HCT116 (cell line): ENCODE measurements around the gene LSM4. TPM values are rescaled to one million over a fixed set of nuclear protein-coding genes. Genes with fewer than 3 reads are reported as not detected.

Experiments used
- ATAC-seq: fragments of 200-7000 bp; cut with Tn5 transposase; 2 replicates; pipeline ENCODE4 v1.9.1; 2020; ENCODE audit warnings: mild to moderate bottlenecking, moderate library complexity
- BruUV-seq: library from RNA; stranded (reverse); fragments of 400-500 nt; replicated peaks from 2 replicates; lab custom pipeline; 2021; lab: Mats Ljungman, UMichigan
- CTCF ChIA-PET: fragments of 300-600 bp; sonication (Branson Sonifier 250); formaldehyde crosslinking; loops from one replicate; lab custom pipeline; 2021; ENCODE audit warnings: antibody characterized with exemption; lab: Charles Lee
- POLR2A ChIA-PET: fragments of 300-600, 350-600 bp; sonication (Branson Sonifier 250); formaldehyde crosslinking; loops from one replicate; lab custom pipeline; 2021; ENCODE audit warnings: antibody characterized with exemption; lab: Charles Lee
- RAD21 ChIA-PET, 2 experiments: fragments of 300-600 bp; sonication (Branson Sonifier 250); formaldehyde crosslinking; loops; one replicate each; lab custom pipeline; 2023; ENCODE audit warnings: low total read pairs in 2 of 2; ENCODE audit not compliant: uncharacterized antibody in 2 of 2, unreplicated experiment in 2 of 2, low non-redundant PET in 1 of 2; lab: Charles Lee
- DNase-seq: peaks from one replicate; pipeline ENCODE4 v3.0.0-alpha.2; 2010; ENCODE audit warnings: low read depth, low spot score
- H2AFZ ChIP-seq: fragments of 200-600 bp; shearing (Covaris generic), sonication (generic); 2 replicates; pipeline ENCODE4 v1.6.1; 2017; ENCODE audit warnings: low read depth, mixed run types, mixed read lengths, antibody characterized with exemption, low read length; ENCODE audit not compliant: poor library complexity, severe bottlenecking
- H3K27ac ChIP-seq: 2 replicates; pipeline ENCODE4 v1.5.1; 2012; ENCODE audit warnings: low read depth, low read length
- H3K27me3 ChIP-seq: fragments of 200-600 bp; sonication (generic); 2 replicates; pipeline ENCODE4 v1.6.1; 2016; ENCODE audit warnings: mixed run types, low read length, mixed read lengths; ENCODE audit not compliant: insufficient read depth
- H3K36me3 ChIP-seq, 2 experiments: fragments of 200-500 bp in 1 of 2; fragments of 200-600 bp in 1 of 2; sonication (Bioruptor generic) in 1 of 2; sonication (generic) in 1 of 2; 2 replicates each; pipeline versions ENCODE4 v1.5.1 to v1.6.1; 2014 to 2016; ENCODE audit warnings: low read length in 2 of 2, inconsistent platforms in 1 of 2, mixed read lengths in 1 of 2, mixed run types in 1 of 2; ENCODE audit not compliant: insufficient read depth in 2 of 2, control insufficient read depth in 1 of 2
- H3K4me1 ChIP-seq, 2 experiments: fragments of 200-600 bp in 1 of 2; sonication (generic) in 1 of 2; 2 replicates each; pipeline versions ENCODE4 v1.5.1 to v1.6.1; 2012 to 2017; ENCODE audit warnings: low read length in 2 of 2, inconsistent platforms in 1 of 2, mild to moderate bottlenecking in 1 of 2, mixed read lengths in 1 of 2, mixed run types in 1 of 2, moderate library complexity in 1 of 2; ENCODE audit not compliant: insufficient read depth in 2 of 2, control insufficient read depth in 1 of 2
- H3K4me2 ChIP-seq: fragments of 200-600 bp; sonication (generic); 2 replicates; pipeline ENCODE4 v1.6.1; 2017; ENCODE audit warnings: mixed run types, low read length, mixed read lengths
- H3K4me3 ChIP-seq, 2 experiments: fragments of 200-600 bp in 1 of 2; sonication (generic) in 1 of 2; replicated peaks in 1 of 2; 2 replicates each; pipeline ENCODE4 v1.5.1; 2011 to 2016; ENCODE audit warnings: low read length in 2 of 2, control low read depth in 1 of 2, low read depth in 1 of 2, mild to moderate bottlenecking in 1 of 2, mixed read lengths in 1 of 2, mixed run types in 1 of 2
- H3K79me2 ChIP-seq: fragments of 200-600 bp; sonication (generic); 2 replicates; pipeline ENCODE4 v1.6.1; 2017; ENCODE audit warnings: mild to moderate bottlenecking, mixed run types, low read length, moderate library complexity, mixed read lengths; ENCODE audit not compliant: insufficient read depth
- H3K9ac ChIP-seq: fragments of 200-600 bp; sonication (generic); 2 replicates; pipeline ENCODE4 v1.6.1; 2016; ENCODE audit warnings: low read length, mixed read lengths
- H3K9me2 ChIP-seq: fragments of 200-600 bp; sonication (generic), shearing (Covaris generic); 2 replicates; pipeline ENCODE4 v1.6.1; 2017; ENCODE audit warnings: mixed run types, mild to moderate bottlenecking, moderate library complexity; ENCODE audit not compliant: insufficient read depth
- H3K9me3 ChIP-seq, 2 experiments: fragments of 200-500 bp in 1 of 2; fragments of 200-600 bp in 1 of 2; sonication (Bioruptor generic) in 1 of 2; sonication (generic) in 1 of 2; 2 replicates each; pipeline ENCODE4 v1.6.1; 2014 to 2017; ENCODE audit warnings: low read length in 2 of 2, mixed read lengths in 2 of 2, inconsistent platforms in 1 of 2, low read depth in 1 of 2, mild to moderate bottlenecking in 1 of 2, mixed run types in 1 of 2, moderate library complexity in 1 of 2; ENCODE audit not compliant: control insufficient read depth in 1 of 2, insufficient read depth in 1 of 2
- H4K20me1 ChIP-seq: fragments of 200-600 bp; sonication (generic), shearing (Covaris generic); 2 replicates; pipeline ENCODE4 v1.6.1; 2017; ENCODE audit warnings: mixed run types, mild to moderate bottlenecking, moderate library complexity; ENCODE audit not compliant: insufficient read depth
- ATF3 ChIP-seq: IDR thresholded peaks from 2 replicates; pipeline ENCODE4 v1.6.1; 2012
- EGR1 ChIP-seq: IDR thresholded peaks from 2 replicates; pipeline ENCODE4 v1.6.1; 2012; ENCODE audit warnings: low read depth
- EZH2 ChIP-seq: fragments of 200-600 bp; sonication (generic); IDR thresholded peaks from 2 replicates; pipeline ENCODE4 v1.6.1; 2017; ENCODE audit warnings: antibody characterized with exemption, mixed run types
- EZH2phosphoT487 ChIP-seq: fragments of 200-600 bp; IDR thresholded peaks from 2 replicates; pipeline ENCODE4 v1.6.1; 2018; ENCODE audit warnings: antibody characterized with exemption, borderline replicate concordance
- MAX ChIP-seq: IDR thresholded peaks from 2 replicates; pipeline ENCODE4 v1.6.1; 2012
- POLR2A ChIP-seq: IDR thresholded peaks from 2 replicates; pipeline ENCODE4 v1.7.0; 2011; ENCODE audit warnings: borderline replicate concordance; ENCODE audit not compliant: insufficient read depth, insufficient read length; ENCODE audit errors: extremely low read depth
- POLR2AphosphoS5 ChIP-seq: IDR thresholded peaks from 2 replicates; pipeline ENCODE4 v1.6.1; 2011; ENCODE audit warnings: mild to moderate bottlenecking, low read depth, low read length, moderate library complexity
- RAD21 ChIP-seq: IDR thresholded peaks from 2 replicates; pipeline ENCODE4 v1.6.1; 2012; ENCODE audit warnings: low read depth, mild to moderate bottlenecking
- REST ChIP-seq: IDR thresholded peaks from 2 replicates; pipeline ENCODE4 v1.6.1; 2012; ENCODE audit warnings: low read depth
- SIN3A ChIP-seq: IDR thresholded peaks from 2 replicates; pipeline ENCODE4 v1.6.1; 2012; ENCODE audit warnings: low read depth
- SP1 ChIP-seq: IDR thresholded peaks from 2 replicates; pipeline ENCODE4 v1.6.1; 2012; ENCODE audit warnings: low read depth
- SRF ChIP-seq: IDR thresholded peaks from 2 replicates; pipeline ENCODE4 v1.6.1; 2012; ENCODE audit warnings: low read depth
- YY1 ChIP-seq: IDR thresholded peaks from 2 replicates; pipeline ENCODE4 v1.6.1; 2011; ENCODE audit warnings: low read length, low read depth, moderate library complexity, mild to moderate bottlenecking; ENCODE audit not compliant: insufficient replicate concordance; ENCODE audit errors: extremely low read depth
- ZBTB33 ChIP-seq: IDR thresholded peaks from 2 replicates; pipeline ENCODE4 v1.6.1; 2011; ENCODE audit warnings: mild to moderate bottlenecking, low read length, moderate library complexity; ENCODE audit not compliant: insufficient replicate concordance; ENCODE audit errors: extremely low read depth
- ZNF274 ChIP-seq: fragments of 200-500 bp; sonication (Bioruptor generic); IDR thresholded peaks from 2 replicates; pipeline ENCODE4 v1.6.1; 2014; ENCODE audit warnings: mild to moderate bottlenecking, low read depth, low read length, inconsistent platforms
- intact Hi-C: fragments of 100-400 bp; cut with micrococcal nuclease; formaldehyde crosslinking; loops from 2 replicates; pipeline ENCODE4 v1.10.0; 2022
- total RNA-seq: library from RNA; stranded (reverse); gene quantifications from one replicate; pipeline ENCODE4 v1.2.1, GENCODE V29; 2021; ENCODE audit not compliant: unreplicated experiment

LSM4 gene
- total RNA-seq, 1 experiment from 2014 or later = 400 TPM

GRCh38 chr19:18322759-18323460 lies at the start of gene LSM4 (continued):
- TF ChIP-seq YY1 (peak; percentile 67), ATF3 (no peak), POLR2AphosphoS5 (peak; percentile 77), SP1 (peak; percentile 96), MAX (peak; percentile 81), SRF (no peak)

GRCh38 chr19:18368504-18369222 lies 45.8 kb upstream of the LSM4 start:
- Histone ChIP-seq H3K79me2 (no peaks in the 10 kb centered on the region), H3K4me2 (no peak overlapping the region), H3K9ac (no peak overlapping the region), H3K27me3 (no peaks in the 10 kb centered on the region), H4K20me1 (no peaks in the 10 kb centered on the region), H3K36me3 (no peaks in the 10 kb centered on the region), H3K4me3 (no peak overlapping the region)
- RAD21 ChIA-PET = no interaction called here
- ATAC-seq = no peak
- intact Hi-C loops = no loop called here
- CTCF ChIA-PET = interaction anchor here (0.7 kb wide), 1 partner anchor 40 kb away, joined by 3 read pairs; no protein-coding TSS in a partner anchor
- no TSS peak for BruUV-seq
- DNase-seq = no peak
- POLR2A ChIA-PET = interaction anchor here (1.1 to 9.1 kb wide), 3 partner anchors 12 to 21 kb away, joined by 4 to 58 read pairs (median 6); partner anchors contain the start of gene GDF15
- TF ChIP-seq SRF (no peak), ZBTB33 (no peak), POLR2A (no peak), EZH2phosphoT487 (no peak), MAX (no peak), EGR1 (no peak), RAD21 (no peak), SP1 (no peak), EZH2 (no peak), SIN3A (no peak), REST (no peak), ZNF274 (no peak)
- TF ChIP-seq, all 23 proteins: peak for 0
- Histone ChIP-seq H3K4me1 (peaks cover 45 to 58% of the 10 kb centered on the region in 2 experiments), H2AFZ (no peak overlapping the region), H3K9me2 (no peaks in the 10 kb centered on the region), H3K9me3 (no peaks in the 10 kb centered on the region), H3K27ac (no peak overlapping the region; the same call in 1 of the 2 replicates)
